Astrocyte (in vitro differentiated cells and primary cell): ENCODE data around the gene BCAR3. TPM values are rescaled to one million over a fixed set of nuclear protein-coding genes. Genes with fewer than 3 reads are reported as not detected.
A peak's percentile ranks its signal among the peaks of the same experiment; 100 is the strongest.

Source experiments
- DNase-seq: peaks from one replicate; pipeline ENCODE4 v3.0.0-alpha.2; 2010; ENCODE audit warnings: low read depth
- FAIRE-seq: peaks from 2 replicates; lab custom pipeline; 2011; peaks lifted over from hg19 to GRCh38; lab: Jason Lieb, UNC
- H2AFZ ChIP-seq: 2 replicates; pipeline ENCODE4 v1.6.0; 2012; ENCODE audit warnings: low read depth, low read length, inconsistent platforms
- H3K27ac ChIP-seq: 2 replicates; pipeline ENCODE4 v1.5.1; 2011; ENCODE audit warnings: low read depth, low read length, inconsistent platforms
- H3K27me3 ChIP-seq: 2 replicates; pipeline ENCODE4 v1.6.0; 2011; ENCODE audit warnings: low read length, inconsistent platforms; ENCODE audit not compliant: insufficient read depth
- H3K36me3 ChIP-seq: 2 replicates; pipeline ENCODE4 v1.5.1; 2011; ENCODE audit warnings: low read length, inconsistent platforms; ENCODE audit not compliant: insufficient read depth
- H3K4me1 ChIP-seq: 2 replicates; pipeline ENCODE4 v1.5.1; 2011; ENCODE audit warnings: low read length, inconsistent platforms; ENCODE audit not compliant: insufficient read depth
- H3K4me2 ChIP-seq: 2 replicates; pipeline ENCODE4 v1.6.0; 2012; ENCODE audit warnings: low read length, inconsistent platforms
- H3K4me3 ChIP-seq: 2 replicates; pipeline ENCODE4 v1.5.1; 2011; ENCODE audit warnings: low read depth, mild to moderate bottlenecking, low read length, inconsistent platforms; ENCODE audit not compliant: insufficient read depth
- H3K79me2 ChIP-seq: 2 replicates; pipeline ENCODE4 v1.6.0; 2012; ENCODE audit warnings: mild to moderate bottlenecking, low read length, inconsistent platforms; ENCODE audit not compliant: insufficient read depth
- H3K9ac ChIP-seq: 2 replicates; pipeline ENCODE4 v1.6.0; 2012; ENCODE audit warnings: mild to moderate bottlenecking, low read length, inconsistent platforms
- H3K9me3 ChIP-seq: 2 replicates; pipeline ENCODE4 v1.5.1; 2012; ENCODE audit warnings: low read depth, mild to moderate bottlenecking, low read length, inconsistent platforms; ENCODE audit not compliant: insufficient read depth
- H4K20me1 ChIP-seq: 2 replicates; pipeline ENCODE4 v1.6.0; 2012; ENCODE audit warnings: low read length, inconsistent platforms; ENCODE audit not compliant: insufficient read depth
- H3K27ac Mint-ChIP-seq: one replicate; pipeline ENCODE4 v1.8.0; 2021; ENCODE audit warnings: mild to moderate bottlenecking, mixed read lengths; ENCODE audit not compliant: unreplicated experiment
- H3K27me3 Mint-ChIP-seq: one replicate; pipeline ENCODE4 v1.8.0; 2021; ENCODE audit warnings: low read depth, mixed read lengths; ENCODE audit not compliant: unreplicated experiment
- H3K36me3 Mint-ChIP-seq: one replicate; pipeline ENCODE4 v1.8.0; 2021; ENCODE audit warnings: low read depth, mixed read lengths; ENCODE audit not compliant: unreplicated experiment
- H3K4me1 Mint-ChIP-seq: one replicate; pipeline ENCODE4 v1.8.0; 2021; ENCODE audit warnings: low read depth, mixed read lengths; ENCODE audit not compliant: unreplicated experiment
- H3K4me3 Mint-ChIP-seq: one replicate; pipeline ENCODE4 v1.8.0; 2021; ENCODE audit warnings: mild to moderate bottlenecking, moderate library complexity, mixed read lengths; ENCODE audit not compliant: unreplicated experiment
- H3K9me3 Mint-ChIP-seq: one replicate; pipeline ENCODE4 v1.8.0; 2021; ENCODE audit warnings: mild to moderate bottlenecking, mixed read lengths; ENCODE audit not compliant: unreplicated experiment
- EZH2 ChIP-seq: IDR thresholded peaks from 2 replicates; pipeline ENCODE4 v1.6.1; 2012; ENCODE audit warnings: mild to moderate bottlenecking, low read length, inconsistent platforms; ENCODE audit not compliant: insufficient read depth
- total RNA-seq: library from RNA; stranded (reverse); gene quantifications from 2 replicates; pipeline ENCODE4 v1.2.1, GENCODE V29; 2021
- TF ChIP-seq, protein P1 (sequence below): IDR thresholded peaks from 2 replicates; pipeline ENCODE4 v1.5.1; 2011; ENCODE audit warnings: low read depth, mild to moderate bottlenecking, inconsistent platforms, low read length, moderate library complexity; ENCODE audit not compliant: insufficient read depth

BCAR3 gene
- total RNA-seq, 1 donor from 2014 or later, result 30.0 TPM

DNA sequence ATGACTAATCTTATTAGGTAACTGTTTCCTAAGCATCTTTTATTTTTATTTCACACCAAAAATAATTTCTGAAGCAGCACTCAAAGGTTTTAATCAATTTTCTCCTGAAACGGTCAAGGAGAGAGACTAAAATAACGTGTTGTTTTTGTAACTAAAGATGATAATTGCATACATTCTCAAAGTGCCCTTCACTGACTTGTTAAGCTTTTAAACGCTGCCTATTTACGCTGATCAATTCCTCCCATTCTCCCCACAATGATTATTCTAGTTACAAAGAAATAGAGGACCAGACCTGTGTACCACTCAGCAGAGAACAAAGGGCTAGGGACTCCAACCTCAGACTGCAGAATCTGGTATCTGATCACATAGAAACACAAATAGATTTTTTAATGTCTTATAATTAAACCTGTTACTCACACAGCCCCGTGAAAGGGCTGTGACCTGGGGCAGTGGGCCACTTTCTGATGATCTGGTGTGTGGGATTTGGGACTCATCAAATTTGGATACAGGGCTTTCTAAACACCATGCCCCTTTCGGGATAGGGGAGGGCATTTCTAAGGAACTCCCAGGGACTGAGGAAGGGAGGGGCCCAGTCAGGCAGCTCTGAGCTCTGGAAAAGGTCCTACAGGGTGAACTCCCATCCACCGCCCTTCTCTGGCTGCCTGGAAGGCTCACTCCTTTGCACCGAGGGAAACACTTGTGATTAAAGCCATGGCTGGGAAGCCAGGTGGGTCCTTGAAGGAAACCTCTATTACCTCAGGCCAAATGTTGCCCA, 65.2 kb downstream of the BCAR3 start:
- TF ChIP-seq, protein P1, sequence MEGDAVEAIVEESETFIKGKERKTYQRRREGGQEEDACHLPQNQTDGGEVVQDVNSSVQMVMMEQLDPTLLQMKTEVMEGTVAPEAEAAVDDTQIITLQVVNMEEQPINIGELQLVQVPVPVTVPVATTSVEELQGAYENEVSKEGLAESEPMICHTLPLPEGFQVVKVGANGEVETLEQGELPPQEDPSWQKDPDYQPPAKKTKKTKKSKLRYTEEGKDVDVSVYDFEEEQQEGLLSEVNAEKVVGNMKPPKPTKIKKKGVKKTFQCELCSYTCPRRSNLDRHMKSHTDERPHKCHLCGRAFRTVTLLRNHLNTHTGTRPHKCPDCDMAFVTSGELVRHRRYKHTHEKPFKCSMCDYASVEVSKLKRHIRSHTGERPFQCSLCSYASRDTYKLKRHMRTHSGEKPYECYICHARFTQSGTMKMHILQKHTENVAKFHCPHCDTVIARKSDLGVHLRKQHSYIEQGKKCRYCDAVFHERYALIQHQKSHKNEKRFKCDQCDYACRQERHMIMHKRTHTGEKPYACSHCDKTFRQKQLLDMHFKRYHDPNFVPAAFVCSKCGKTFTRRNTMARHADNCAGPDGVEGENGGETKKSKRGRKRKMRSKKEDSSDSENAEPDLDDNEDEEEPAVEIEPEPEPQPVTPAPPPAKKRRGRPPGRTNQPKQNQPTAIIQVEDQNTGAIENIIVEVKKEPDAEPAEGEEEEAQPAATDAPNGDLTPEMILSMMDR, result no peak
- TF ChIP-seq EZH2, result no peak
- Histone ChIP-seq H3K27me3 (no peaks in the 10 kb centered on the region), H3K4me3 (no peak overlapping the region), H3K79me2 (peaks cover 88% of the 10 kb centered on the region), H3K9ac (peak overlapping the region; percentile 83), H3K9me3 (no peaks in the 10 kb centered on the region), H3K36me3 (no peaks in the 10 kb centered on the region), H3K27ac (peak overlapping the region; percentile 98), H3K4me1 (peaks cover 69% of the 10 kb centered on the region), H2AFZ (no peak overlapping the region), H3K4me2 (peak overlapping the region; percentile 71), H4K20me1 (peaks cover 66% of the 10 kb centered on the region)
- Mint-ChIP-seq H3K27ac (peak overlapping the region; percentile 88), H3K27me3 (no peaks in the 10 kb centered on the region), H3K4me3 (peak overlapping the region; percentile 40), H3K9me3 (no peaks in the 10 kb centered on the region), H3K4me1 (peaks cover 77% of the 10 kb centered on the region), H3K36me3 (peaks cover 13% of the 10 kb centered on the region)
- FAIRE-seq, result no peak
- DNase-seq, result no peak

DNA sequence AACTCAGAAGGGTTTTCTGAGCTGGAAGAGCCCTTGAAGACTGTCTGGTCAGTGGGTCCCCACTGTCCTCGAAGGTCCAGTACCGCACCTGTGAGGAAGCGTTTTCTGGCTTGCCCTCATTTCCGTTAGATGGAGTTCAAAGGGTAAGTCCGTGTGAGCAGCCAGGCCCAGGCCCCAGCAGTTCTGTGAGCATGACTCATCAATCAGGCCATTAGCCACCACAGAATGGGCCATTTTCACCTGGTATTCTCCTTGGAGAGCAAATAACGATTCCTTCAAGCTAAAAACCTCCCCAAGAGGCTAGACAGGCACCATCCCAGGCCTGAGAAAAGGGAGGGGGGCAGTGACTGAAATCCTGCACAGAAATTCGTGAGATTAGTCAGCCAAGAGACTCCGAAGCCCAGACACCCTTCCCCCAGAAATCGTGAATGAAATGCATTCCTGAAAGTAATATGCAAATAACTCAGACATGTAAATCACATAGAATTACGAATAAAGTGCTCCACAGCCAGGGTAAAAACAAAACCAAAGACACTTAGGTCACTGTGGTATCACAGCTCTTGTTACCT, 66.0 kb downstream of the BCAR3 start:
- Histone ChIP-seq H3K36me3 (no peaks in the 10 kb centered on the region), H3K27me3 (no peaks in the 10 kb centered on the region), H4K20me1 (peaks cover 68% of the 10 kb centered on the region), H3K4me3 (peak overlapping the region; percentile 1), H3K9ac (peak overlapping the region; percentile 83), H3K4me1 (peaks cover 67% of the 10 kb centered on the region), H3K79me2 (peaks cover 88% of the 10 kb centered on the region), H3K27ac (peak overlapping the region; percentile 98), H3K4me2 (peak overlapping the region; percentile 71), H2AFZ (no peak overlapping the region), H3K9me3 (no peaks in the 10 kb centered on the region)
- peak overlapping the region; percentile 88 for H3K27ac Mint-ChIP-seq
- no peaks in the 10 kb centered on the region for H3K9me3 Mint-ChIP-seq
- peak; percentile 94 for DNase-seq
- TF ChIP-seq EZH2, result no peak
- TF ChIP-seq, protein P1, result no peak
- peak overlapping the region; percentile 40 for H3K4me3 Mint-ChIP-seq
- H3K27me3 Mint-ChIP-seq, result no peaks in the 10 kb centered on the region
- peaks cover 9% of the 10 kb centered on the region for H3K36me3 Mint-ChIP-seq
- FAIRE-seq, result peak; percentile 5
- H3K4me1 Mint-ChIP-seq, result peaks cover 71% of the 10 kb centered on the region
